Glutamatergic neuron (in vitro differentiated cells): ENCODE results near the gene GARNL3. TPM values are rescaled to one million over a fixed set of nuclear protein-coding genes. Genes with fewer than 3 reads are reported as not detected.
A peak's percentile ranks its signal among the peaks of the same experiment; 100 is the strongest.

Source experiments
- DNase-seq: peaks from one replicate; pipeline ENCODE4 v3.0.0; 2022
- H3K27ac Mint-ChIP-seq: one replicate; pipeline ENCODE4 v1.8.0; 2020; ENCODE audit warnings: mild to moderate bottlenecking, mixed read lengths, inconsistent platforms; ENCODE audit not compliant: unreplicated experiment
- H3K27me3 Mint-ChIP-seq: one replicate; pipeline ENCODE4 v1.8.0; 2020; ENCODE audit warnings: mild to moderate bottlenecking, moderate library complexity, mixed read lengths, inconsistent platforms; ENCODE audit not compliant: unreplicated experiment
- H3K36me3 Mint-ChIP-seq: one replicate; pipeline ENCODE4 v1.8.0; 2020; ENCODE audit warnings: mild to moderate bottlenecking, mixed read lengths, inconsistent platforms; ENCODE audit not compliant: unreplicated experiment
- H3K4me1 Mint-ChIP-seq: one replicate; pipeline ENCODE4 v1.8.0; 2020; ENCODE audit warnings: mild to moderate bottlenecking, low read depth, mixed read lengths, inconsistent platforms; ENCODE audit not compliant: unreplicated experiment
- H3K4me3 Mint-ChIP-seq: one replicate; pipeline ENCODE4 v1.8.0; 2020; ENCODE audit warnings: mild to moderate bottlenecking, mixed read lengths, inconsistent platforms; ENCODE audit not compliant: unreplicated experiment
- H3K9me3 Mint-ChIP-seq: one replicate; pipeline ENCODE4 v1.8.0; 2020; ENCODE audit warnings: mild to moderate bottlenecking, moderate library complexity, mixed read lengths, inconsistent platforms; ENCODE audit not compliant: unreplicated experiment
- total RNA-seq: library from RNA; stranded (reverse); fragmentation: NEBNext Ultra II Directional; extraction: Animal tissue kit (Norgen Biotek cat#: 25700); gene quantifications from one replicate; pipeline ENCODE4 v1.2.1, GENCODE V29; 2021; ENCODE audit not compliant: unreplicated experiment
- TF ChIP-seq, protein P1 (sequence below): fragments of 200-600 bp; sonication (generic); IDR thresholded peaks from one replicate; pipeline ENCODE4 v1.5.0; 2021; ENCODE audit not compliant: partially characterized antibody, unreplicated experiment

GARNL3 gene
- total RNA-seq, 1 donor from 2014 or later = 14.7 TPM

- H3K4me1 Mint-ChIP-seq = peaks cover 14% of the 10 kb centered on the region
- H3K36me3 Mint-ChIP-seq = no peaks in the 10 kb centered on the region
- H3K27me3 Mint-ChIP-seq = peaks cover 6% of the 10 kb centered on the region
- no peak for DNase-seq
- TF ChIP-seq, protein P1, sequence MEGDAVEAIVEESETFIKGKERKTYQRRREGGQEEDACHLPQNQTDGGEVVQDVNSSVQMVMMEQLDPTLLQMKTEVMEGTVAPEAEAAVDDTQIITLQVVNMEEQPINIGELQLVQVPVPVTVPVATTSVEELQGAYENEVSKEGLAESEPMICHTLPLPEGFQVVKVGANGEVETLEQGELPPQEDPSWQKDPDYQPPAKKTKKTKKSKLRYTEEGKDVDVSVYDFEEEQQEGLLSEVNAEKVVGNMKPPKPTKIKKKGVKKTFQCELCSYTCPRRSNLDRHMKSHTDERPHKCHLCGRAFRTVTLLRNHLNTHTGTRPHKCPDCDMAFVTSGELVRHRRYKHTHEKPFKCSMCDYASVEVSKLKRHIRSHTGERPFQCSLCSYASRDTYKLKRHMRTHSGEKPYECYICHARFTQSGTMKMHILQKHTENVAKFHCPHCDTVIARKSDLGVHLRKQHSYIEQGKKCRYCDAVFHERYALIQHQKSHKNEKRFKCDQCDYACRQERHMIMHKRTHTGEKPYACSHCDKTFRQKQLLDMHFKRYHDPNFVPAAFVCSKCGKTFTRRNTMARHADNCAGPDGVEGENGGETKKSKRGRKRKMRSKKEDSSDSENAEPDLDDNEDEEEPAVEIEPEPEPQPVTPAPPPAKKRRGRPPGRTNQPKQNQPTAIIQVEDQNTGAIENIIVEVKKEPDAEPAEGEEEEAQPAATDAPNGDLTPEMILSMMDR = no peak
- peaks cover 3% of the 10 kb centered on the region for H3K9me3 Mint-ChIP-seq
- no peak overlapping the region for H3K27ac Mint-ChIP-seq
- no peak overlapping the region for H3K4me3 Mint-ChIP-seq
These were observed 140.1 kb downstream of the GARNL3 start for GRCh38 chr9:127404631-127405030.

GRCh38 chr9:127405344-127406125 is 141.0 kb downstream of the GARNL3 start:
- DNase-seq = peak; percentile 72
- H3K36me3 Mint-ChIP-seq = no peaks in the 10 kb centered on the region
- H3K27me3 Mint-ChIP-seq = peaks cover 6% of the 10 kb centered on the region
- H3K27ac Mint-ChIP-seq = peak overlapping the region; percentile 93
- peak overlapping the region; percentile 47 for H3K4me3 Mint-ChIP-seq
- H3K9me3 Mint-ChIP-seq = peaks cover 3% of the 10 kb centered on the region
- peaks cover 14% of the 10 kb centered on the region for H3K4me1 Mint-ChIP-seq
- TF ChIP-seq, protein P1 = no peak

DNA sequence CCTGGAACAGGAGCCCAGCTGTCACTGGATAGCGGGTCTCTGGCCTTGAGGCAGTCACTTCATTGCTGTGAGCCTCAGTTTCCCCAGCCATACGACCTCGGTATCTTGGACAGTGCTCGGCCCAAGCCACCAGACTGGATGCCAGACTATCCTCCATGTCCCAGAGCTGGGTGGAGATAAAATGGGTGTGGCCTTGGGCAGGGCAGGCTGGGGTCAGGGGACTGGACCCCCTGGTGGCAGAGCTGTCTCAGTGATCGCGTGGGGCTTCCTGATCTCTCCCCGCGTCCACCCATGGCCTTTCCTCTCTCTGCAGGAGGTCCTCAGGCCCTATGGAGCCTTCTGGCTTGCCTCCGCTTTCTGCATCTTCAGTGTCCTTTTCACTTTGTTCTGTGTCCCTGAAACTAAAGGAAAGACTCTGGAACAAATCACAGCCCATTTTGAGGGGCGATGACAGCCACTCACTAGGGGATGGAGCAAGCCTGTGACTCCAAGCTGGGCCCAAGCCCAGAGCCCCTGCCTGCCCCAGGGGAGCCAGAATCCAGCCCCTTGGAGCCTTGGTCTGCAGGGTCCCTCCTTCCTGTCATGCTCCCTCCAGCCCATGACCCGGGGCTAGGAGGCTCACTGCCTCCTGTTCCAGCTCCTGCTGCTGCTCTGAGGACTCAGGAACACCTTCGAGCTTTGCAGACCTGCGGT is 142.4 kb downstream of the GARNL3 start:
- Mint-ChIP-seq H3K9me3 (peaks cover 3% of the 10 kb centered on the region), H3K36me3 (no peaks in the 10 kb centered on the region), H3K4me1 (peaks cover 14% of the 10 kb centered on the region), H3K4me3 (no peak overlapping the region), H3K27me3 (peaks cover 6% of the 10 kb centered on the region), H3K27ac (peak overlapping the region; percentile 64)
- no peak for DNase-seq
- TF ChIP-seq, protein P1 = no peak

DNA sequence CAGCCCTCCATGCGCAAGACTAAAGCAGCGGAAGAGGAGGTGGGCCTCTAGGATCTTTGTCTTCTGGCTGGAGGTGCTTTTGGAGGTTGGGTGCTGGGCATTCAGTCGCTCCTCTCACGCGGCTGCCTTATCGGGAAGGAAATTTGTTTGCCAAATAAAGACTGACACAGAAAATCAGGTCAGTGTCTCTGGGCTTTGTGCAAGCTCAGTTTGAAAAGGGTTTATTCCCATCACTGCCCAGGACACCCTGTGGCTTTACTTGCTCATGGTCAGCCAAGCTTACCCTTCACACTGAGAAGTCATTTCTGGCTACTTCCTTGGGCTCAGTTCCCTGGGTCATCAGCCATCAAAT is 142.9 kb downstream of the GARNL3 start:
- H3K4me1 Mint-ChIP-seq = peaks cover 14% of the 10 kb centered on the region
- H3K36me3 Mint-ChIP-seq = no peaks in the 10 kb centered on the region
- peaks cover 6% of the 10 kb centered on the region for H3K27me3 Mint-ChIP-seq
- TF ChIP-seq, protein P1 = no peak
- peaks cover 3% of the 10 kb centered on the region for H3K9me3 Mint-ChIP-seq
- H3K27ac Mint-ChIP-seq = peak overlapping the region; percentile 53
- H3K4me3 Mint-ChIP-seq = no peak overlapping the region
- no peak for DNase-seq

DNA sequence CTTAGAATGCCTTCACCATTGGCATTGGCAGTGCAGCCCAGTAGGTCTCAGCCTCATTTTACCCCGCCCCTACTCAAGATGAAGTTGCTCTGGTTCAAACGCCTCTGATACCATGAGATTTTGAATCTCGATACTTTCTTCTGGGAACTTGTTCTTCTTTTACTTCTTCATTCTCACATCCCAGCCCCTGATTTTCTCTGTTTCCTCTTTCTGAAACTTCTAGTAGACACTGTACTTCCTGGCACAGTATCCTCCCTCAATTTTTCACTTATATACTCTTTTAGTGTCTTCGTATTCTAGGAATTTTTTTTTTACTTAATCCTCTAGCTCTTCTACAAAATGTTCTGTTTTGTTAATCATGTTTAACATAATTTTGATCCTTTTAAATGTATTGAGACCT is 146.5 kb downstream of the GARNL3 start:
- Mint-ChIP-seq H3K4me3 (no peak overlapping the region), H3K27ac (no peak overlapping the region)
- TF ChIP-seq, protein P1 = no peak

More for the DNA sequence above, 146.5 kb downstream of the GARNL3 start:
- no peak for DNase-seq
- Mint-ChIP-seq H3K36me3 (no peaks in the 10 kb centered on the region), H3K27me3 (peaks cover 5% of the 10 kb centered on the region), H3K9me3 (no peaks in the 10 kb centered on the region), H3K4me1 (peaks cover 5% of the 10 kb centered on the region)
